Mesothelial cell of epicardium (in vitro differentiated cells): ENCODE measurements around the gene NLRC5. TPM values are rescaled to one million over a fixed set of nuclear protein-coding genes. Genes with fewer than 3 reads are reported as not detected.
A peak's percentile ranks its signal among the peaks of the same experiment; 100 is the strongest.

Source experiments
- DNase-seq, 2 experiments: peaks; one replicate each; pipeline ENCODE4 v3.0.0; 2021; ENCODE audit warnings: low spot score in 2 of 2; ENCODE audit not compliant: unreplicated experiment in 2 of 2
- H3K27ac Mint-ChIP-seq: 2 replicates; pipeline ENCODE4 v1.8.0; 2021; ENCODE audit warnings: mixed read lengths
- H3K27me3 Mint-ChIP-seq: 2 replicates; pipeline ENCODE4 v1.8.0; 2021; ENCODE audit warnings: low read depth, mixed read lengths
- H3K36me3 Mint-ChIP-seq: 2 replicates; pipeline ENCODE4 v1.8.0; 2021; ENCODE audit warnings: mixed read lengths
- H3K4me1 Mint-ChIP-seq: 2 replicates; pipeline ENCODE4 v1.8.0; 2021; ENCODE audit warnings: mixed read lengths
- H3K4me3 Mint-ChIP-seq: 2 replicates; pipeline ENCODE4 v1.8.0; 2021; ENCODE audit warnings: mild to moderate bottlenecking, moderate library complexity, mixed read lengths
- H3K9me3 Mint-ChIP-seq: 2 replicates; pipeline ENCODE4 v1.8.0; 2021; ENCODE audit warnings: mixed read lengths
- CTCF ChIP-seq: fragments of 200-600 bp; sonication (generic); IDR thresholded peaks from one replicate; pipeline ENCODE4 v1.5.0; 2021; ENCODE audit warnings: antibody characterized with exemption; ENCODE audit not compliant: unreplicated experiment
- total RNA-seq: library from RNA; stranded (reverse); gene quantifications from 3 replicates; pipeline ENCODE4 v1.2.1, GENCODE V29; 2021

The NLRC5 gene
- total RNA-seq, 1 donor from 2014 or later, result 3.7 TPM

- DNase-seq, result no peak
- Mint-ChIP-seq H3K27ac (peak overlapping the region; percentile 84), H3K4me3 (no peak overlapping the region), H3K36me3 (no peaks in the 10 kb centered on the region), H3K27me3 (peaks cover 14% of the 10 kb centered on the region), H3K4me1 (peaks cover 5% of the 10 kb centered on the region), H3K9me3 (peaks cover 4% of the 10 kb centered on the region)
- no peak for TF ChIP-seq CTCF
Measured at GRCh38 chr16:57039148-57039812, 49.9 kb downstream of the NLRC5 start.

DNA sequence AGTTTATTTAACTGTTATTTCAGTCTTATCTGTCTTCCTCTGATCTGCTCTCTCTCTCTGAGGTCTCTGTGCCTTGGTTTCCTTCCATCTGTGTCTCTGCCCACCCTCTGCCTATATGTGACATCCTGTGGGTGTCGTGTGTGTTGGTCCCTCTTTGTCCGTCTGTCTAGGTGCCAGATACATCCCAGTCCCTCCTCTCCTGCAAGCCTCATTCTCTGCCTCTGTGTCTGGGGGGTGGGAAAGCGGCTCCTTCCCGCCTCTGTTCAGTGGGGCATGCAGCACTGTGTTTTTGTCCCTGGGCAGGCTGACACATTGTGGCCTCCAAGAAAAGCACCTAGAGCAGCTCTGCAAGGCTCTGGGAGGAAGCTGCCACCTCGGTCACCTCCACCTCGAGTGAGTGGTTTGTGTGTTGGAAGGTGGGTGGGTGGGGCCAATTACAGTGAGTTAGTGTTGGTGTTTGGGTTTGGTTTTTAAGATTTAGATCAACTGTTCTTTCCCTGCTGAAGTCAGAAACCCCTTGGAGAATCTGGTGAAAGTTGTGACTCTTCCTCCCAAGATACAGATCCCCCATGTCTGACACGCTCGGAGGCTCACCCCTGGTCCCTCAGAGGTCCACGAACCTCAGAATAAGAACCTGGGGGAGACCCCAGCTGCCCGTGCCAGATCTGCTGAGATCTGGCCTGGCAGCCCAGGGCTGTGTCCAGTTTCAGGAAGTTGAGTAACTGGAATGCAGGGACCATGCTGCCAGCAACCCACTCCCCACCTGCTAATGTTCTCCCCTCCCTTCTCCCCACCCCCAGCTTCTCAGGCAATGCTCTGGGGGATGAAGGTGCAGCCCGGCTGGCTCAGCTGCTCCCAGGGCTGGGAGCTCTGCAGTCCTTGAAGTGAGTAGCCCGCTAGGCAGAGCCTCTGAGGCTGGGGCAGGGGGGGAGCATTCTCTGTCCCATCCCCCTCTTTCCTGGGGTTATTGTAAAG is 52.1 kb downstream of the NLRC5 start:
- Mint-ChIP-seq H3K27ac (no peak overlapping the region), H3K9me3 (peaks cover 4% of the 10 kb centered on the region), H3K4me1 (peaks cover 10% of the 10 kb centered on the region), H3K36me3 (no peaks in the 10 kb centered on the region), H3K27me3 (no peaks in the 10 kb centered on the region), H3K4me3 (no peak overlapping the region)
- no peak for TF ChIP-seq CTCF
- DNase-seq, result no peak

DNA sequence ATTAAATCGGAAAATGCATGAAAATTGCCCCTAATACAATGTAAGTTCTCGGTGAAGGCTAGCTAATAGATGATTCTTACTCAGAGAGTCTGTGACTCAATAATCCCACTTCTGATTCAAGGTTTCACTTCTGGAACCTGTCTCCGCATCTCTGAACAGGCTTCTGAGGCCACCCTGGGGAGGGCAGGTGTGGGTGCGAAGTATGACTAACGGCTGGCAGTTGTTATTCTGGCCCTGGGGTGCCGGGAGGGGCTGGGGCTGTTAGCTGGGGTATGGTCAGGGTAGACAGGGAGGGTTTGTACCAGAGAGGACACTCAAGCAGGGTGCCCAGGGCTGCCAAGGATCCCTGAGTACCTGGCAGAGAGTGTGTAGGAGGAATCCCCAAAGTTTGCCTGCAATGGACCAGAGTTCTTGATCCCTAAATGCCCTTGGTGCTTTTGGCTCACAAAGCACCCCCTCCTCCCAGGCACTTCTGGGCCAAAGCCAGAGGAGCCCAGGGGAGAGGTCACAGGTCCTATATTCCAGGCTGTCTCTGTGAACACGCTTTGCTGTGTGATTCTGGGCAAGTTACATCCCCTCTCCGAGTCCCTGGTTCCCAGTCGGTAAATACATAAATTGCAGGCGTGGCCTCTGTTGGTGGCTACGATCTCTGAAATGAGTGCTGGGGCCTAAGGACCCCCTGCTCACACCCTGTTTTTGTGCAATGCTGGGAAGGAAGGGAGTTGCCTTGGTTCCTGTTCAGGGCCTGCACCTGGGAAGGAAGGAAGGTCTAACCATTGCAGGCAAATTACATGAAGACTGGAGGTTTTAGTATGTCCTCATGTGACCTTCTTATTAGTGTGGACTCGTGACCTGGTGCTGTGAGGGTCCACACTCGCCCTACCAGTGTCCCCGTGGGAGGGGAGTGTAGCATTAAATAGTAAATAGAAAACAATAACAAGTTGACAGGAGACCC is 53.1 kb downstream of the NLRC5 start:
- Mint-ChIP-seq H3K9me3 (peaks cover 4% of the 10 kb centered on the region), H3K4me3 (no peak overlapping the region), H3K27ac (no peak overlapping the region), H3K27me3 (no peaks in the 10 kb centered on the region), H3K36me3 (no peaks in the 10 kb centered on the region), H3K4me1 (peaks cover 10% of the 10 kb centered on the region)
- no peak for DNase-seq
- TF ChIP-seq CTCF, result no peak

- Mint-ChIP-seq H3K4me1 (peaks cover 10% of the 10 kb centered on the region), H3K4me3 (no peak overlapping the region), H3K27me3 (no peaks in the 10 kb centered on the region), H3K27ac (no peak overlapping the region), H3K36me3 (no peaks in the 10 kb centered on the region), H3K9me3 (peaks cover 4% of the 10 kb centered on the region)
- no peak for TF ChIP-seq CTCF
- DNase-seq, result no peak
Measured at GRCh38 chr16:57043248-57043647, 53.9 kb downstream of the NLRC5 start.

DNA sequence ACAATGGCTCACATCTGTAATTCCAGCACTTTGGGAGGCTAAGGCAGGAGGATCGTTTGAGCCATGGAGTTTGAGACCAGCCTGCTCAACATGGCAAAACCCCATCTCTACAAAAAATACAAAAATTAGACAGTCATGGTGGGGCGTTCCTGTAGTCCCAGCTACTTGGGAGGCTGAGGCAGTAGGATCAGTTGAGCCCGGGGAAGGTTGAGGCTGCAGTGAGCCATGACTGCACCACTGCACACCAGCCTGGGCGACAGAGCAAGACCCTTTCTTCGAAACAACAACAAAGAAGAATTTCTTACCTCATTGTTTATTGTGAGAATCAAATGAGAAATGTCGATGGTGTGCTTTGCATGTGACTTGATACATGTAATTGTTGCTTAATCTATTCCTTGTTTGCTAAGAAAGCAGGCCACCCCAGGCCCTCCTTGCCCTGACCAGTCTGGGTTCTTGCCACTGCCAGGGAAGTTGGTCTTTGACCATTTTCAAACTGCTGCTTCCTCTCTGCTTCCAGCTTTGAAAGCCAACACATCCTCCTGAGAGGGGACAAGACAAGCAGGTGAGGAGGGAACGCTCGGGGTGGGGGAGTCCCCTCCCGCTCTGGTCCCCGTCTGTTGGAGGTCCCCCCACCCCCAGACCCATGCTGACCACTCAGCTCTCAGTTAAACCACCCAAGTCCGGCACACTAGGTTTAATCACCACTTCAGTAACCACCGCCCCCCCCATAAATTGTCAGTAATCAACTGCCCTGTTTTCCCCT is 55.8 kb downstream of the NLRC5 start:
- no peak overlapping the region for H3K27ac Mint-ChIP-seq
- no peak for DNase-seq
- H3K36me3 Mint-ChIP-seq, result no peaks in the 10 kb centered on the region
- H3K4me1 Mint-ChIP-seq, result peaks cover 5% of the 10 kb centered on the region
- H3K4me3 Mint-ChIP-seq, result no peak overlapping the region
- H3K27me3 Mint-ChIP-seq, result no peaks in the 10 kb centered on the region
- peaks cover 4% of the 10 kb centered on the region for H3K9me3 Mint-ChIP-seq
- no peak for TF ChIP-seq CTCF
